ENCODE results near the gene PREX1.

The PREX1 gene

DNA sequence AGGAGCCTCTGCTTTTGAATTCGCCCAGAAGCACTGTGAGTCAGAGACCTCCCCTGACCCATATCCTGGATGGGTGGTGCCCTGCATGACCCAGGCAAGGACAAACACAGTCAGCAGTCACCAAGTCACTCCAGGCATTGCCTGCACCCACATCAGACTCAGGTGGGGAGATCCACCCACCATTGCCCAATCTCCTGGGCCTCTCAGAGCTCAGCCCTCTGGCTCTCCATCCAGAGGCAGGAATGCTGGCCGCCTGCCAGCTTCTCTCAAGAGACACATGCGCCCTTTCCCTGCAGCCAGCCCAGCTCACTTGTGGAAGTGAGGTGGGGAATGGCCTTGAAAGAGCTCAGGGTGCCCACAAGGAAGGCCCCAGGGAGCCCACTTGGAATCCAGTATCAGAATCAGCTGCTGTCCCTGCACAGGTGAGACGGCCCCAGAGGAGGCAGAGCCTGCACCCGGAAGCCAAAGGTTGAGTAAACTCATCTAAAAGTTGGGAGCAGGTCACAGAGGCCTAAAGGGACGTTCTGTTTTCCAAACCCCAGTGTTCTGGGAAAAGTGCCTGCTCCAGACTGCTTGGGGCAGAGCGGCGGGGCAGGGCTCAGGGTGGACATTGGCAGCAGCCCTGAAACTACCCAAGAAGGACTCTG, 129.8 kb downstream of the PREX1 start:
- DNase-seq (ENCODE audit: low read depth): peak; percentile 81

DNA sequence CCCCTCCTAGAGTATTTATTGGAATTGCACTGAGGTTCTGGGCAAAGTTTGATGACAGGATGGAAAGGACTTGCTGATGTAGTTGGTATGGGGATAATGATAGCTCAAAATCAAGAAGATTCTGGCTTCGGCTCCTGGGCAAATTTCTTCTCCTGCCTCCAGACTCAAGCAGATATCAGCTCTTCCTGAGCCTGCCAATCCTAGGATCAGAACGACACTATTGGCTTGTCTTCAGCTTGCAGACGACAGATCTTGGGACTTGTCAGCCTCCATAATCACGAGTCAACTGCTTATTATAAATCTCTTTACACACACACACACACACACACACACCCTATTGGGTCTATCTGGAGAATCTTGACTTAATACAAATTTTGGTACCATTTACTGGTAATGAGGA, 131.1 kb downstream of the PREX1 start:
- no peak for DNase-seq (ENCODE audit: low read depth)

DNA sequence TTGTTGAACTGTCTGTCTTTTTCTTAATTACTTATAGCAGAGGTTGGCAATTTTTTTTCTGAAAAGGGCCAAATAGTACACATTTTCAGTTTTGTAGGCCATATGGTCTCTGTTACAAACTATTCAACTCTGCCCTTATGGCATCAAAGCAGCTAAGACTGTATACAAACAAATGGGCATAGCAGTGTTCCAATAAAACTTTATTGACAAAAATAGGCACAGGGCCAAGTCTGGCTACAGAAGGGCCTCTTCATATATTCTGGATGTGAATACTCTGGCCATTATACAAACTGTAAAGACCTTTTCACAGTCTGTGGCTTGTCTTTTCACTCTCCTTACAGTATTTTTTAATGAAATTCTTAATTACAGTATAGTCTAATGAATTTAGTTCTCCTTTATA, 132.1 kb downstream of the PREX1 start:
- no peak for DNase-seq (ENCODE audit: low read depth)

DNA sequence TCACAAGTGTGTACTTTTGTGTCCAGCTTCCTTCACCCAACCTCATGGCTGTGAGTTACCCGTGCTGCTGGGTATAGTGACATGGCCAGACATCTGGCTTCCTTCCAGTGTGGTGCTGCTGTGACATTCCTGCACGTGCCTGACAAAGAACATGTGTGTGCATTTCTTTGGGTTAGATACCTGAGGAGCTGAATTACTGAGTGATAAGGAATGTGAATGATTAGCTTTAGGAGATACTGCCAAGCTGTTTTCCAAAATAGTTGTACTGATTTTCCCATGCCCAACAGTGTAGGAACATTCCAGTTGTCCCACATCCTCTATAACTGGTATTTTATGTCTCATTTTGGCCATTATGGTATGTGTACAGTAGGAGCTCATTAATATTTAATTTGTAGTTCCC, 132.5 kb downstream of the PREX1 start:
- no peak for DNase-seq (ENCODE audit: low read depth)

DNA sequence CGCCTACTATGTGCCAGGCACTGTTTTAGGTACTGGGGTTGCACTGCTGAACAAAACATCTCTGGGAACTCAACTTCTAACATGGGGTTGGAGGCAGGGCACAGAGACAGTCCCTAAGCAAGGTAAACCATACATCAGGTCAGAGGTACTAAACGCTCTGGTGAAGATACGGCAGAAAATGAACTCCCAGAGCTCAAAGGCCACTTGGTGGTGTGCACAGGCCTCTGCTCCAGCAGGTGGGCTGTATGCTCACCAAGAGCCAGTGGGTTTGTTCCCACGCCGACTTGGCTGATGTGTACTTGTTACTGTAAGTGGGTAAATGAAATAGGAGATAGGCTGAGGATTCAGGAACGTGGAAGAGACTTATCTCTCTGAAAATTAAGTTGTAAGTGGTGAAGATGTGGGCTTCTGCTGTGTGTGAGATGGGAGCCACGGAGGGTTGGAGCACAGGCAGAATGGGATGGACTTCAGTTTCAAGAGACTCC, 133.4 kb downstream of the PREX1 start:
- no peak for DNase-seq (ENCODE audit: low read depth)

DNA sequence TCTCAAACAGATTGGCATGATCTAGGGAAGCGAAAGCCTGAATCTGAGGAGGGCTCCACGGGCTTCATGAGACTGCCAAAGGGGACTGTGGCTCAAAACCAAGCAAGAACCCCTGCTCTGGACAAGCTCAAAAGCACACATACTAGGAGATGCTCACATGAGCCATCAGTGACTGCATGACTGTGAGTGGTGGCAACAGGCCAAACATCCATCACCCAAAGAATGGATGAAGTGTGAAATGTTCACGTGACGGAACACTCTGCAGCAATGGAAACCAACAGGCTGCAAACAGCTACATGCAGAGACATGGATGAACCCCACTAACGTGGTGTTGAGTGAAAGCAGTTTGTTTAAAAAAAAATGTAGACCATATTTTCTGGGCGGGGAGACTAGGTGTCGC, 136.3 kb downstream of the PREX1 start:
- DNase-seq (ENCODE audit: low read depth): no peak

DNA sequence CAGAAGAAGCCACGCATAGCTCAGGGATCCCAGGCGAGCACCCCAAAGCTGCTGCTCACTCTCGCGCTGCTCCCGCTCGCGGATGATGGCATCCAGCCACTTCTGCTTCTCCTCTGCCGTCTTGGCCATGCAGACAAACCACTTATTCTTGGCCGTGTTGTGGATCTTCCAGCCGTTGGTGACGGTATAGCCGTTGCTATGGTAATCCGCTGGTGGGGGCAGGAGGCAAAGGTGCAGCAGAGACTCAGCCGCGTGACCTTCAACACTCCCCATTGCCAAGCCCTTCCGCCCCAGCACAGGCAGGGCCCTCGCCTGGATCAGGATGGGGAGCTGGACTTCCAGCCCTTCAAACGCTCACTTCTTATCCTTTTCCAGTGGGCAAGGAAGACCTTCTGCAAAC, 136.9 kb downstream of the PREX1 start:
- DNase-seq (ENCODE audit: low read depth): no peak

DNA sequence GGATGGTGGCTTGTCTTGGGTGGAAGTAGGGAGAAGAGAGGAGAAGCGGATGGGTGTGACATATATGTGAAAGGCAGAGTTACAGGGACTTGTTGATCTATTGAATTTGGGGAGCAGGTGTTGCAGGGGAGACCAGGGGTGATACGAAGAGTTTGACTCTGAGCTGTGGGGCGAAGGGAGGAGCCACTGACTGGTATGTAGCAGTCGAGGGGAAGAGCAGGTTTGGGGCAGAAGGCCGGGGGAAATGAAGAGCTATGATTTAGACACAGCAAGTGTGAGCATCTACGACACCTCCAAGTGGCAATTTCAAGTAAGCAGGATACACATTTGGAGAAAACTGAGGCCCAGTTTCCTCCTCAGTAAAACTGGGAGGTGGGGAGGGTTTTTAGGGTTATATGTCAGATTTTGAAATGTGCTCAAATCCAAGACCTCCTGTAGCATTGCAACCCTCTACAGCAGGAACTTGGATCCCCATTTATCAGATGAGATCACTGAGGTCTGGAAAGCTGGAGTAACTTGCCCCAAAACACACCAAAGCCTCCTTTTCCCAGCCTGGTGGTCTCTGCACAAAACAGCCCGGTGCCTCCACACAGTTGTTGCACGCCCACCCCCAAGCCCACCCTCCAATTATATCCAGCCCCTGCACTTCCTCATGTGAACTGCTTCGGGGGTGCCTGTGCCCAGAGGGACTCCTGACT, 137.8 kb downstream of the PREX1 start:
- no peak for DNase-seq (ENCODE audit: low read depth)

DNA sequence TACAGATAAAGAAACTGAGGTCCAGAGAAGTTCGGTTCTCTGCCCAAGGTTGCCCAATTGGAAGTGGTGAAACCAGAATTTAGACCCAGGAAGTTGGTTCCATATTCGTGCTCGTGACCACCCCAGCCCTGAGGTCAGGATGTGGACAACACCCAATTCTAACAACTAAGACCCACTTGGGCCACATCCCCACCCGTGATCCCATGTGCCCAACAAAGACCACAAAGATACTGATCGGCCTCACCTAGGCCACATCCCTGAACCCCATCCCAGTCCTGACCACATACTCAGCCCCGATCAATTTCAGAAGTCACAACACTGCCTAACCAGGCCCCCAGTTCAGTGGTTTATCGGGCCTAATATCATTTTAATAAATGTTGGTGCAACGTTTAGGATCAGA, 138.4 kb downstream of the PREX1 start:
- no peak for DNase-seq (ENCODE audit: low read depth)

DNA sequence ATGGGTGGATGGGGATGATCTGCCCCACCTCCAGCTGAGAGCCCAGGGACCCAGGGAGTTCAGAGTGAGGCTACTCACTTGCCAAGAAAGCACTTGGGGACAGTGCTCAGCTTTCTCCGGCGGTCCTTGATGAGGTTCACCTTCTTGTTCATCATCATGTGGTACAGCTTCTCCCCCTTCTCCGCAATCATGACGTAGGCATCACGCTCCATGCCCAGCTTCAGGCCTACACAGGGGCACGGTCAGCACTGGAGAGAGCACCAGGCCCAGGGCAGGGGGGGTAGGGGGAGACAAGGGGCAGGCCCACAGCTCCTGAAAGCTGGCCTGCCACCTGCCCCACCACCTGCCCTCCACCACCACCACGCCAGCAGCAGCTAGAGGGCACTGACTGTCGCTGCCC, 139.2 kb downstream of the PREX1 start:
- DNase-seq (ENCODE audit: low read depth): no peak

DNA sequence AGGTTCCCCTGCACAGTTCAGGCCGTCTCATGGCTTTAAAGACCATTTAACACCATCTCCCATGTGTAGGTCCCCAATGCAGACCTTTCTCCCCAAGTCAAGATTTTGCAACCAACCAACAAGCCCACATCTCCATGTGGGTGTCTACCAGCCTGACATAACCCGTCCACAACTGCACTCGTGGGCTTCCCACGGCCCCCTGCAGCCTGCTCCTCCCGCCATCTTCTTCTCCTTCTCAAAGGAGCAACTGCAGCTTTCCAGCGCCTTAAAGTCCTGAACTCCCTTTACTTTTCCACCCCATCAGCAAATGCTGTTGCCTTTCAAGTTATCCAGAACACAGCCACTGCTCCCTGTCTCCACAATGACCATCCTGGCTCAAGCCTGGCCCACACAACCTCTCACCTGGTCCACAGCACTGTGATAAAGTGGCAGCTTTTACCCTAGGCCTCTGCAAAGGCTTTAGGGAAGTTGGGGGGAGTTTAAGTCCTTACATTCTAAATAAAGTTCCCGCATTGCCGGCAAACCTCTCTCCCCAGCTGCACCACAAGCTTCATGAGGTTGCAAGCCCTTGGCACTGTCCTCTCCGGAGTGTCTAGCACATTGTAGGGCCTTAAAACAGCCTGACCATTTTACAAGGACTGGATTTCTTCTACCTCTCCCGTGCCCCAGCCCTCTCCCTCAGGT, 140.5 kb downstream of the PREX1 start:
- DNase-seq (ENCODE audit: low read depth): no peak

DNA sequence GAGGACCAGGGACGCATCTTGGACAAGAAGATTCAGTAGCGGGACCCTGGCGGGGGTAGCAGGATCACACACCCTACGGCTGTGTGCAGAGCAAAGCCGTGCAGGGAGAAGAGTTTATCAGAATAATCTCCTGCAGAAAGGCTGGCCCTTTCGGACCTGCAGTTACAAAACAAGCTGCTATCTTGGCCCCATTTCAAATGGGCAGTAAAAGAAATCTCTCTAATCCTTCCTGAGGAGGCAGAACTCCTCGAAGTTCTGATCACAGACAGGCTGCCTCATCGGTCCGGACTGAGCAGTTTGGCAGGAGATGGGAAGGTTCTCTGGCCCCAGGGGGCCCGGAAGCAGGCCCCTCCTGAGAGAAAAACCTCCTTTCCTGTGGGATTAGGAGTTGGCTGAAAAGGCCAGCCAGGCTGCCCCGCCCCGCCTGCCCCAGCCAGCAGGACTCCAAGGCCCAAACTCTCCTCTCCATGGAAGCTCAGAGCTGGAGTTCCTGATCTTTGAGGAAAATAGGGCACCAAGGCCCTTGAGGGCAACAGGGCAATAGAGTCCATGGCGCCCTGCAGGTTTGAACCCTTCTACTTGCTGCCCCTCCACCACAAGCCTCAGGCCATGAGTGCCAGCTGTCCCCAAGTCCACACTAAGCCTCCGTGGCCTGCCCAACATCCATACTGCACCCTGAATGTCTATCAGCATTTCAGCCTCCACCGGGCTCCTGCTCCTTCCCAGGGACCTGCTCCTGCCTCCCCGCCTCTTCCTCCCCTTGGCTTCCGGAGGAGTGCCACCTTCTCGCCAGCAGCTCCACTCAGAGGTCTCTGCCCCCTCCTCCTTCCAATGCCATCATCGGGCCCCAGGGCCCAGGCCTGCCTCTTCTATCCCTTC, 141.3 kb downstream of the PREX1 start:
- DNase-seq (ENCODE audit: low read depth): peak; percentile 79

DNA sequence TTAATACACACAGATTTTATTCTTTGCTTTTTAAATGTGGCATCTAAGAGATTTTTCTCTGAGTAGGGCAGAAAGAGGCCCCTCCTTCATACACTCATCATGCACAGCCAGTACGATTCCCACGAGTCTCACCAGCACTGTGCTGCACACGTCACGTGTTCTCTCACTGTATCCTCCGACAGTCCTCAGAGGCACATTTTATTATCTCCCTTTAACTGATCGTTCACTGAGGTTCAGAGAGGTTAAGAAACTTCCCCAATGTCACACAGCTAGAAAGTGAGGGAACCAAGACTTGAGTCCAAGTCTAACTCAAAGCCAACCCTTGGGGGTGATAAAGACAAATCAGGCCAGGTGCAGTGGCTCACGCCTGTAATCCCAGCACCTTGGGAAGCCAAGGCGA, 142.5 kb downstream of the PREX1 start:
- no peak for DNase-seq (ENCODE audit: low read depth)

DNA sequence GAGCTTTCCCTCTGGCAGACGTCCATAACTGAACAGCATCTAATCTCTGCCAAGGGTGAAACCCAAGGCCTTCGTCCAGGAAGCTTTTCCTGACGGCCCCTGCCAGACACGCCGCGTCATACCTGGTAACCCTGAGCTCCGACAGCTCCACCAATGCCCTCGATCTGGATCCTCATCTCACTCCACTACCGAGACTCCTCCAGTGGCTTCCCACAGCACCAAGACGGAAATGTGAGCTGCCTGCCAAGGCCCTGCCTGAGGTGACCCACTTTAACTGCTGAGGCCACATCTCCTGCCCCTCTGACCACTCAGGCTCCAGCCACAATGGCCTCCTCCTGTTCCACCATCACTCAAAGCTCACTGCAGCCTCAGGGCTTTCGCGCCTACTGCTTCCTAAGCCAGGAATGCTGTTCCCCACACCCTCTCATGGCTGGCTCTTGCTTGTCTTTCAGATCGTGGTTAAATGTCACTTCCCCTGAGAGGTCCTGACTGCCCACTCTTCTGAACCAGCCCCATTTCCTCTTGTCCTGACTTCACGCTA, 143.2 kb downstream of the PREX1 start:
- no peak for DNase-seq (ENCODE audit: low read depth)

DNA sequence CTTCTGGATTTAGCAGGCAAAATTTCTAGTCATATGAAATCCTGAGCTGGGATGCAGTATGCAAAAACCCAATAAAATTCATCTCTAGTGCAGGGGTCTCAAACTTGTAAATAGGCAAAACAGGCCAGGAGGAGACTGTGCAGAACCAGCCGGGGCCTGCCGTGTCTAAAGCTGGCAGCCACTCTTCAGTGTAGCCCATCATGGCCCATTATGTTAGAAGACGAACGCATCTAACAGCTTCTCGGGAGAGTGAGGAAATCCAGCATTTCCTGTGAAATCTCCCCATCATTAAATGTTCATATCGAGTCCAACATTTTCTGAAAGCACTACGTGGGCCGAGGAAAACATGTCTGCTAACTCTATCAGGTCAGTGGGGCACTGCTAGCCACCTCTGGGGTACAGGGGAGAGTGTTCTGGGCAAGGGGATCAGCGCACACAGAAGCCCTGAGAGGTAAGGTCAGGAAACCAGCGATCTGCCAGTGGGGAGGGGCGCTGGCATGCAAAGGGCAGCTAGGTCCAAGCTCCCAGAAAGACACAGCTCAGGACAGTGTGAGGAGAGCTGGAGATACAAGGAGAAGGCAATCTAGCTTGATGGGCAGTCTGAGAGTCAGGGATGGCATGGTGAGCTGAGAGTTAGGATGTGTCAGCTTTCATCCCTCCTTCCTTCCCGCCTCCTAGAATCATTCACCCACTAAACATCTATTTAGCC, 144.2 kb downstream of the PREX1 start:
- DNase-seq (ENCODE audit: low read depth): peak; percentile 17

DNA sequence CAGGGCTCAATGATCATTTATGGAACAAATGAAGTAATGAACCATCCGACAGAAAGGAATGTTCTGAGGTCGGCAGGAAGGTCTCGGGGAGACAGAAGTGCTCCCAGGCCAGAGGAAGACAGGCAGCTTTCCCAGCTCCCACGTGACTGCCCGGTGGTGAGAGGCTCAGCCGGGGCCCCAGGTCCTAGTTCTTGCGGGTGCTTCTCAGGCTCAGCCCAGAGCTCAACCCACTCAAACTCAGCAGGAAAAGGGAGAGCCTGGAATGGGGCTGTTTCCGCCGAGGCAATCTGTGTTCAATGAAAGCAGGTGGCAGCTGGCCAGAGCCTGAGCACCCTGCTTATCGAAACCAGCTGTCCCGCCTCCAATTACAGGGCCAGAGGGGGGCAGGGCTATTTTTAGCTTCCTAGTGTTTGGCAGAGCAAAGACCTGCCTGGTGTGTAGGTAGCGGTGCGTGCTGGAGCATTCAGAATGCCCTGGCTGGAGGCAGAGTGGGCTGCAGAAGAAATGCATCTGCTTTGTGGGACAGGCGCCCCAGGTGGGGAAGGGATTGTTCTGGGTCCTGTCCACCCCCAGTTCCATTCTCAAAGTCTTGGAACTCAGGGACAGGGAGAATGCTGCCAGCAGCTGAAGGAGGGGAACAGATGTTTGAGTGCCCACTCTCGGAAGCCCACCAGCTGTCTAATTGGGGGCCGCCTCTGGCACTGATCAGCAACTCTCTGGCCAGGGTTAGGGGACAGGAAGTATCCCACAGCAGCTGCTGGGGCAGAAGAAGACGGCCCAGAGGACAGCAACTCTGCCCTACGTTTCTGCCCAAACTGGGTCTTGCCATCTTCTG, 145.1 kb downstream of the PREX1 start:
- peak; percentile 85 for DNase-seq (ENCODE audit: low read depth)

DNA sequence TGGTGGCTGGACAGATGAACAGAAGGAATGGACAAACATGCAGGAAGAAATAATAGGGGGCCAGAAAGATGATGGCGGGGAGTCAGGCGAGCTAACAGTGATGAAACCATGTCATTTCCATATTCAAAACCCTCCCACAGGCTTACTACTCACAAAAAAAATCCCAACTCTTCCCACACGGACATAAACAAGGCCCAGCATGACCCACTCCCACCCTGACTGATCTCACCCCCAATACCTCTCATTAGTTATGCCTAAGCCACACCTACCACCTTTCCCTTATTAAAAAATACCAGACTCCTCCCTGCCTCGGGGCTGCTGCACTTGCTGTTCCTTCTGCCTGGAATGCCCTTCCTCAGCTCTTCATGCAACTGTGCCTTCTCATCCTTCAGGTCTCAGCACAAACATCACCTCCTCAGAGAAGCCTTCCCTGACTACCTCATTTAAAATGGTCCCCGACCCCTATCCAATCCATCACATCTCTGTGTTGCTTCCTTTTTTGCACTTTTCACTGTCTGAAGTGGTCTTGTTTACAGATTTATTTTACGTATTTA, 145.8 kb downstream of the PREX1 start:
- no peak for DNase-seq (ENCODE audit: low read depth)

DNA sequence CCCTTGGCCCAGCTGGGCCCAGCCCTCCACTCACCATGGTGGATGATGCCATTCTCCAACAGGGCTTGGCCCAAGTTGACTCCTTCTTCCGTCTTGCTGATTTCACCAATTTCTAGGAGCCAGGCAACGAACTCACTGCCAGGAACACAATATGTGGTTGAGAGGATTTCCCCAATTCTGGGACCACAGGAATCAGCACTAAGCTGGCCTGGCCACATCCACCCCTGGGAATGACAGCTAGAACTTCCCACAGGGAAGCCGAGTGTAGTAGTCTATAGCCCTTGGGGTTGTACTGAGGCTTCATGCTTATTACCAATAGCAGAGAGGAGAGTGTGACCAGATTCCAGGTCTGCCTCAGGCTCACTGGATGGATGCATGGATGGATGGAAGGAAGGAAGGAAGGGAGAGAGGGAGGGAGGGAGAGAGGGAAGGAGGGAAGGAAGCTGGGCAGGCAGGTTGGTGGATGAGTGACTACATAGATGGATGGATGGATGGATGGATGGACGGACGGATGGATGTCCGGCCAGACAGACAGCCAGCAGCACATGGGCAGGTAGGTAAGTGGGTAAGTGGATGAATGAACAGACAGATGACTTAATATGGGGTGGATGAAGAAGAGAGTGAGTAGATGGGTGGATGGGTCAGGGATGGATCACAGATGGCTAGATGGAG, 146.5 kb downstream of the PREX1 start:
- no peak for DNase-seq (ENCODE audit: low read depth)

DNA sequence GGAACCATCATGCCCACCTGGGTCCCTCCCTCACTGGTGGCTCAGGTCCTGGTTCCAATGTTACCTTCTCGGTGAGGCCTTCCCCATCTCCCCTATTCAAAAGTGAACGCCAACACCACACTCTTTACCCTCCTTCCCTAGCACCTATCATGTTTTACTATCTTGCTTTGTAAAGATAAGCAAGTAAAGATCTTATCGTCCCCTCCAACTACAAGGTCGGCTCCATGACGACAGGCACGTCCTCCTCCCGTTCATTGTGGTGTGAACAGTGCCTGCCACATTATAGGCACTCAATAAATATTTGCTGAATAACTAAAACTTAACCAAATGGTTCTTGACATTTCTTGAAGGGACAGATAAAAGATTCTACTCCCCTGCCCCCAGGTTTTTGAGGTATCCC, 147.1 kb downstream of the PREX1 start:
- no peak for DNase-seq (ENCODE audit: low read depth)

DNA sequence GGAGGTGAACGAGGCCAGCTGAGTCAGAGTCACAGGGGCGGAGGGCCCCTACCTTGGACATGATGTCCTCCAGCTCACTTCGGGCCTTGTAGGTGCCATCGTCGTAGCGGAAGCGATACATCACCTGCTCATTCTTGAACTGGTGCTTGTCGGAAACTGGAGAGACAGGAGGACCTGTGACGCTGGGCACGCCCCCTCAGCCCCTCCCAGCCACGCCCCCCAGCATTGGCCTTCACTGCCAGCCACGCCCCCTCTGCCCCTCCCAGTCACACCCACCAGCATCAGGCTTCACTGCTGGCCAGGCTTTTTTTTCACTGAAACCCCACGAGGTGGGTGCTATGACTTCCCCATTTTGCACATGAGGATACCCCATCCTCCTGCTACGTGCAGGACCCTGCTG, 148.2 kb downstream of the PREX1 start:
- DNase-seq (ENCODE audit: low read depth): no peak
